ENCODE measurements around the gene DCXR. TPM values are rescaled to one million over a fixed set of nuclear protein-coding genes. Genes with fewer than 3 reads are reported as not detected.

DCXR gene
- total and polyA plus RNA-seq, 2 experiments from 2014 or later, result 86.9 to 137 TPM

DNA sequence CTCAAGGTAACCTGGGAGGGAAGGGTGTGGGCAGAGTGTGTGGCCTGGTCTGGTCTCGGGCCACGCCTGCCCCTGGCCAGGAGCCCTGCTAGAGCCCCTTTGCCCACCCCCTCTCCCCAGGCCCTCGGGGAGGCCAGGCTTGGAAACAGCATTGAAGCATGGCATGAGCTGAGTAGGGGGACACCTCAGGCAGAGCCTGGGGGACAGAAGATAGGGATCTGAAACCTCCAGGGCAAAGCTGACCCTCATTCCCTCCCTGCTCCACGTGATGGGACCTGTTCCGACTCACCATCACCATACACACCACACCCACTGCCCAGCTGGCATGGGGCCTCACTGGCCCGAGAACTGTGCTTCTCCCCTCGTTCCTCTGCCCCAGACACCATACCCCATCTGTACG, 11.6 kb upstream of the DCXR start:
- H3K4me3 Mint-ChIP-seq, result no peak overlapping the region
- H3K27ac Mint-ChIP-seq, result no peak overlapping the region
- no peak overlapping the region for H2AFZ ChIP-seq
- H3K9me3 Mint-ChIP-seq, result no peaks in the 10 kb centered on the region
- no peak overlapping the region for H3K4me2 ChIP-seq
- H3K4me3 ChIP-seq, result no peak overlapping the region
- DNase-seq (ENCODE audit: low spot score), result no peak
- H3K27me3 Mint-ChIP-seq (ENCODE audit: insufficient read depth, low read depth, poor library complexity), result peaks cover 11% of the 10 kb centered on the region
- H3F3A ChIP-seq (replicated peaks; ENCODE audit: low read depth), result 0 out of 2 replicates have a peak, but pooled peaks cover 6% of the 10 kb centered on the region
- H3K36me3 ChIP-seq (ENCODE audit: insufficient read depth), result no peaks in the 10 kb centered on the region
- no peaks in the 10 kb centered on the region for H3K27me3 ChIP-seq (ENCODE audit: insufficient read depth)
- no peaks in the 10 kb centered on the region for H3K4me1 ChIP-seq (ENCODE audit: insufficient read depth)
- H3K79me2 ChIP-seq (replicated peaks; ENCODE audit: insufficient read depth), result peaks cover 9% of the 10 kb centered on the region; the same call in 1 of the 2 replicates
- no peaks in the 10 kb centered on the region; the same call in 2 of the 3 replicates for H3K4me1 Mint-ChIP-seq
- H3K36me3 Mint-ChIP-seq (ENCODE audit: low read depth), result peaks cover 8% of the 10 kb centered on the region
- H3K27ac ChIP-seq (ENCODE audit: low read depth), result no peak overlapping the region
- no peak for ATAC-seq
- TF ChIP-seq STAT1 (IDR thresholded peaks at IDR 0.05; ENCODE audit: unreplicated experiment), result no peak
- no peak for TF ChIP-seq JUNB (IDR thresholded peaks at IDR 0.05; ENCODE audit: unreplicated experiment)
- no peak for TF ChIP-seq NANOG (IDR thresholded peaks at IDR 0.05; ENCODE audit: borderline replicate concordance)
- TF ChIP-seq EZH2 (IDR thresholded peaks at IDR 0.05; ENCODE audit: low read depth, unreplicated experiment), result no peak
- H3K9me2 ChIP-seq (ENCODE audit: insufficient read depth), result no peaks in the 10 kb centered on the region
- H4K20me1 ChIP-seq (replicated peaks; ENCODE audit: insufficient read depth), result peaks cover 8% of the 10 kb centered on the region; the same call in 1 of the 2 replicates

DNA sequence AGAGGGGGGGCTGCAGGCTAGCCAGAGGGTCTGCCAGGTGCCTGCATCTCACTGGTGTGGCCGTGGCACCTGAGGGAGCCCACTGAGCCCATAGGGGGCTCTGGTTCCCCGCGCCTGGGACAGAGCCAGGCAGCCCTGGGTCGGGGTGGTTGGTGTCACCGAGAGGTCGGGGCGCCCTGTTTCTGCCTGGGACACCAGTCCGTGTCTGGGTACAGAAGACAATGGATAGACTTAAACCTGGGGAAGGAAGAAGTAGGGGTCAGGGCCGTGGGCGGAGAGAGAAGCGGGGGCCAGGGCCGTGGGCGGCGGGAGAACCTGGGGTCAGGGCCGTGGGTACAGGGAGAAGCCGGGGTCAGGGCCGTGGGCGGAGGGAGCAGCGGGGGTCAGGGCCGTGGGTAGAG, 11.1 kb upstream of the DCXR start:
- H3K4me1 Mint-ChIP-seq, result peaks cover 2% of the 10 kb centered on the region; the same call in 1 of the 3 replicates
- peaks cover 9% of the 10 kb centered on the region; the same call in 1 of the 2 replicates for H3K79me2 ChIP-seq (replicated peaks; ENCODE audit: insufficient read depth)
- H4K20me1 ChIP-seq (replicated peaks; ENCODE audit: insufficient read depth), result peaks cover 8% of the 10 kb centered on the region; the same call in 1 of the 2 replicates
- peaks cover 8% of the 10 kb centered on the region for H3K36me3 Mint-ChIP-seq (ENCODE audit: low read depth)
- no peak overlapping the region for H3K27ac Mint-ChIP-seq
- no peaks in the 10 kb centered on the region for H3K27me3 ChIP-seq (ENCODE audit: insufficient read depth)
- H3K27me3 Mint-ChIP-seq (ENCODE audit: insufficient read depth, low read depth, poor library complexity), result peaks cover 9% of the 10 kb centered on the region
- no peaks in the 10 kb centered on the region for H3K9me2 ChIP-seq (ENCODE audit: insufficient read depth)
- no peak for DNase-seq (ENCODE audit: low spot score)
- H3K36me3 ChIP-seq (ENCODE audit: insufficient read depth), result no peaks in the 10 kb centered on the region
- no peak for ATAC-seq
- no peaks in the 10 kb centered on the region for H3K9me3 Mint-ChIP-seq
- H2AFZ ChIP-seq, result no peak overlapping the region
- H3K4me1 ChIP-seq (ENCODE audit: insufficient read depth), result no peaks in the 10 kb centered on the region
- no peak overlapping the region for H3K27ac ChIP-seq (ENCODE audit: low read depth)
- H3F3A ChIP-seq (replicated peaks; ENCODE audit: low read depth), result 0 out of 2 replicates have a peak, but pooled peaks cover 6% of the 10 kb centered on the region
- no peak overlapping the region for H3K4me3 Mint-ChIP-seq
- no peak overlapping the region for H3K4me2 ChIP-seq
- H3K4me3 ChIP-seq, result no peak overlapping the region
- TF ChIP-seq ZNF114 (CRISPR knock-in tag; IDR thresholded peaks at IDR 0.05), result no peak
- TF ChIP-seq EZH2 (IDR thresholded peaks at IDR 0.05; ENCODE audit: low read depth, unreplicated experiment), result no peak
- TF ChIP-seq, protein P1, sequence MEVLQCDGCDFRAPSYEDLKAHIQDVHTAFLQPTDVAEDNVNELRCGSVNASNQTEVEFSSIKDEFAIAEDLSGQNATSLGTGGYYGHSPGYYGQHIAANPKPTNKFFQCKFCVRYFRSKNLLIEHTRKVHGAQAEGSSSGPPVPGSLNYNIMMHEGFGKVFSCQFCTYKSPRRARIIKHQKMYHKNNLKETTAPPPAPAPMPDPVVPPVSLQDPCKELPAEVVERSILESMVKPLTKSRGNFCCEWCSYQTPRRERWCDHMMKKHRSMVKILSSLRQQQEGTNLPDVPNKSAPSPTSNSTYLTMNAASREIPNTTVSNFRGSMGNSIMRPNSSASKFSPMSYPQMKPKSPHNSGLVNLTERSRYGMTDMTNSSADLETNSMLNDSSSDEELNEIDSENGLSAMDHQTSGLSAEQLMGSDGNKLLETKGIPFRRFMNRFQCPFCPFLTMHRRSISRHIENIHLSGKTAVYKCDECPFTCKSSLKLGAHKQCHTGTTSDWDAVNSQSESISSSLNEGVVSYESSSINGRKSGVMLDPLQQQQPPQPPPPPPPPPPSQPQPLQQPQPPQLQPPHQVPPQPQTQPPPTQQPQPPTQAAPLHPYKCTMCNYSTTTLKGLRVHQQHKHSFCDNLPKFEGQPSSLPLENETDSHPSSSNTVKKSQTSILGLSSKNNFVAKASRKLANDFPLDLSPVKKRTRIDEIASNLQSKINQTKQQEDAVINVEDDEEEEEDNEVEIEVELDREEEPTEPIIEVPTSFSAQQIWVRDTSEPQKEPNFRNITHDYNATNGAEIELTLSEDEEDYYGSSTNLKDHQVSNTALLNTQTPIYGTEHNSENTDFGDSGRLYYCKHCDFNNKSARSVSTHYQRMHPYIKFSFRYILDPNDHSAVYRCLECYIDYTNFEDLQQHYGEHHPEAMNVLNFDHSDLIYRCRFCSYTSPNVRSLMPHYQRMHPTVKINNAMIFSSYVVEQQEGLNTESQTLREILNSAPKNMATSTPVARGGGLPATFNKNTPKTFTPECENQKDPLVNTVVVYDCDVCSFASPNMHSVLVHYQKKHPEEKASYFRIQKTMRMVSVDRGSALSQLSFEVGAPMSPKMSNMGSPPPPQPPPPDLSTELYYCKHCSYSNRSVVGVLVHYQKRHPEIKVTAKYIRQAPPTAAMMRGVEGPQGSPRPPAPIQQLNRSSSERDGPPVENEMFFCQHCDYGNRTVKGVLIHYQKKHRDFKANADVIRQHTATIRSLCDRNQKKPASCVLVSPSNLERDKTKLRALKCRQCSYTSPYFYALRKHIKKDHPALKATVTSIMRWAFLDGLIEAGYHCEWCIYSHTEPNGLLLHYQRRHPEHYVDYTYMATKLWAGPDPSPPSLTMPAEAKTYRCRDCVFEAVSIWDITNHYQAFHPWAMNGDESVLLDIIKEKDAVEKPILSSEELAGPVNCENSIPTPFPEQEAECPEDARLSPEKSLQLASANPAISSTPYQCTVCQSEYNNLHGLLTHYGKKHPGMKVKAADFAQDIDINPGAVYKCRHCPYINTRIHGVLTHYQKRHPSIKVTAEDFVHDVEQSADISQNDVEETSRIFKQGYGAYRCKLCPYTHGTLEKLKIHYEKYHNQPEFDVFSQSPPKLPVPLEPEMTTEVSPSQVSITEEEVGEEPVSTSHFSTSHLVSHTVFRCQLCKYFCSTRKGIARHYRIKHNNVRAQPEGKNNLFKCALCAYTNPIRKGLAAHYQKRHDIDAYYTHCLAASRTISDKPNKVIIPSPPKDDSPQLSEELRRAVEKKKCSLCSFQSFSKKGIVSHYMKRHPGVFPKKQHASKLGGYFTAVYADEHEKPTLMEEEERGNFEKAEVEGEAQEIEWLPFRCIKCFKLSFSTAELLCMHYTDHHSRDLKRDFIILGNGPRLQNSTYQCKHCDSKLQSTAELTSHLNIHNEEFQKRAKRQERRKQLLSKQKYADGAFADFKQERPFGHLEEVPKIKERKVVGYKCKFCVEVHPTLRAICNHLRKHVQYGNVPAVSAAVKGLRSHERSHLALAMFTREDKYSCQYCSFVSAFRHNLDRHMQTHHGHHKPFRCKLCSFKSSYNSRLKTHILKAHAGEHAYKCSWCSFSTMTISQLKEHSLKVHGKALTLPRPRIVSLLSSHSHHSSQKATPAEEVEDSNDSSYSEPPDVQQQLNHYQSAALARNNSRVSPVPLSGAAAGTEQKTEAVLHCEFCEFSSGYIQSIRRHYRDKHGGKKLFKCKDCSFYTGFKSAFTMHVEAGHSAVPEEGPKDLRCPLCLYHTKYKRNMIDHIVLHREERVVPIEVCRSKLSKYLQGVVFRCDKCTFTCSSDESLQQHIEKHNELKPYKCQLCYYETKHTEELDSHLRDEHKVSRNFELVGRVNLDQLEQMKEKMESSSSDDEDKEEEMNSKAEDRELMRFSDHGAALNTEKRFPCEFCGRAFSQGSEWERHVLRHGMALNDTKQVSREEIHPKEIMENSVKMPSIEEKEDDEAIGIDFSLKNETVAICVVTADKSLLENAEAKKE (CRISPR knock-in tag; IDR thresholded peaks at IDR 0.05), result no peak
- TF ChIP-seq POLR2AphosphoS5 (IDR thresholded peaks at IDR 0.05; ENCODE audit: low read depth), result no peak
- no peak for TF ChIP-seq REST (IDR thresholded peaks at IDR 0.05; ENCODE audit: unreplicated experiment)
- no peak for TF ChIP-seq NANOG (IDR thresholded peaks at IDR 0.05; ENCODE audit: borderline replicate concordance)
- TF ChIP-seq CREB1 (CRISPR knock-in tag; IDR thresholded peaks at IDR 0.05; ENCODE audit: low read depth), result no peak
- no peak for TF ChIP-seq ETS1 (IDR thresholded peaks at IDR 0.05)
- no peak for TF ChIP-seq JUNB (IDR thresholded peaks at IDR 0.05; ENCODE audit: unreplicated experiment)
- no peak for TF ChIP-seq STAT1 (IDR thresholded peaks at IDR 0.05; ENCODE audit: unreplicated experiment)

Data from GM23338 (cell line).